PC-3 (cell line): ENCODE data around the gene MKI67.

Experiments
- CTCF ChIP-seq: fragments of 300-600 bp; sonication (generic); conservative IDR thresholded peaks from 2 replicates; pipeline ENCODE4 v1.5.1; 2017; ENCODE audit warnings: antibody characterized with exemption, low read depth, mild to moderate bottlenecking, low read length
- EZH2 ChIP-seq: fragments of 300-600 bp; sonication (generic); IDR thresholded peaks from one replicate; pipeline ENCODE4 v1.6.1; 2017; ENCODE audit warnings: antibody characterized with exemption, mild to moderate bottlenecking, low read length; ENCODE audit not compliant: unreplicated experiment
- EZH2phosphoT487 ChIP-seq: fragments of 300-600 bp; sonication (generic); IDR thresholded peaks from 2 replicates; pipeline ENCODE4 v1.6.1; 2018; ENCODE audit warnings: mild to moderate bottlenecking, antibody characterized with exemption, low read length, borderline replicate concordance

DNA sequence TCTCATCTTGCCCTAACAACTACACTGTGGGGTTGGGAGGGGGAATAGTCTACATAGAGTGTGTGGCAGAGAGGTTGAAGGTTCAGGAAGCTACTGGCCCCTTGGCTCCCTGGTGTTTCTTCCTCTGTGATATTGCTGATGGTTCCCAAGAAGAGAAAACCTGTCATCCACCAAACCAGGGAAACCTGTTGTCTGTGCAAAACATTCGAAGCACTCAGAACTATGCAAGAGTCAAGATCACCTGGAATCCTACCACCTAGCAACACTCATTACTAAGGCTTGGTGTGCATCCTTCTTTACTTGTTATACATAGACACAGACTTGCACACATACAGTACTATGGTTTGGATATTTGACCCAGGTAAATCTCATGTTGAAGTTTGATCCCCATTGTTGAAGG is 46.5 kb upstream of the MKI67 start:
- no peak for TF ChIP-seq CTCF
- no peak for TF ChIP-seq EZH2
- no peak for TF ChIP-seq EZH2phosphoT487
